ENCODE data around the gene STRA6.

STRA6 gene

GRCh38 chr15:74207652-74208440 is 5.3 kb upstream of the STRA6 start:
- no peak for DNase-seq

- no peak for DNase-seq
Observed at GRCh38 chr15:74206801-74207281, 4.3 kb upstream of the STRA6 start.

- DNase-seq = no peak
Observed at GRCh38 chr15:74205582-74205947, 3.0 kb upstream of the STRA6 start.

DNA sequence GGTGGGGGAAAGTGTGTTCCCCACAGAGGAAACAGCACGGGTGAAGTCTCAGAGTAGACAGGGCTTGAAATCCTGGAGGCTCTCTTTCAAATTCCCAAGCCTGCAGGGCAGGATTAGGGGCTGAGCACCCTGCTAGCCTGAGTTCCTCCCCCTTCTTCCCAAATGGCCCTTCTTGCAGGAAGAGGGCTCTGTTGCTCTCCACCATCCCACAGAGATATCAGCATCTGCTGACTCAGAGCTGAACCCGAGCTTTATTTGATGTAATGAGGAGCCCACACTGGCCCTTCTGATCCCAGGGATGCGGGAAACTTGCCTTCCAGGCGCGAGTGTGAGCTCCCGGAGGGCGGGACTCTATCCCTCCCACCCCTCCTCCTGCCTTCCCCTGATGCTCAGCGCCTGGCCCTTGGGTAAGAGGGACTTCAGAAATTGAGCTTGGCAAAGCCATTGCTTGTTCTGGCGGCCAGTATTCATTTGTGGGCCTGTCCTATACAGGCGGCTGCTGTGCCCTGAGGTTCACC is 1.4 kb upstream of the STRA6 start:
- no peak for DNase-seq

DNA sequence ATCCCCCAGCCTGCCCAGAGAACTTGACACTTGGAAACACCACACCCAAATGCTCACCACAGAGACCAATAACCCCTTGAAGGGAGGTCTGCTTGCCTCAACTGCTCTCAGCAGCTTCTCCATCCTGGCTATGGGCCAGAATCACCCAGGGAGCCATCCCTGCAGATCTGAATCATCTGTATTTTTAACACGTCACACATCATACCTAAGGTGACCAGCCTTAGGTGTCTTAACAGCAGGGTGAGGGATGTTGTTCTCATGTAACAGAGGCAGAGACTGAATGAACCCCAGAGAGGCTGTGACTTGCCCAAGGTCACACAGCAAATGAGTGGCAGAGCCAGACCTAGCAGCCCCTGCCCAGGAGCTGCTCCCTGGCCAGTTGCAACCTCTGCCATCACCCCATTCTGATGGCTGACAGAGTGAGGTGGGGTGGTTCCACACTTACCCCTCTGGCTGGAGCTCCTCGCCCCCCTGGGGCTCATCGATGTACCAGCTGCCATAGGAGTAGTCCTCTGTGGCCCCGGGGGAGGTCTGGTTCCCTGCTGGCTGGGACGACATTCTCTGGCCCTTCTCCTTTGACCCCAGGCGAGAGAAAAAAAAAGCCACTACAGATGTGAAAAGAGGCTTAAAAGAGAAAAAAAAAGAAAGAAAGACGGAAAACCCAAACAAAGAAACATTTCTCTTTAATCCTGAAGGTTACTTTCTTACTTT is 722 bp downstream of the STRA6 start:
- no peak for DNase-seq

DNA sequence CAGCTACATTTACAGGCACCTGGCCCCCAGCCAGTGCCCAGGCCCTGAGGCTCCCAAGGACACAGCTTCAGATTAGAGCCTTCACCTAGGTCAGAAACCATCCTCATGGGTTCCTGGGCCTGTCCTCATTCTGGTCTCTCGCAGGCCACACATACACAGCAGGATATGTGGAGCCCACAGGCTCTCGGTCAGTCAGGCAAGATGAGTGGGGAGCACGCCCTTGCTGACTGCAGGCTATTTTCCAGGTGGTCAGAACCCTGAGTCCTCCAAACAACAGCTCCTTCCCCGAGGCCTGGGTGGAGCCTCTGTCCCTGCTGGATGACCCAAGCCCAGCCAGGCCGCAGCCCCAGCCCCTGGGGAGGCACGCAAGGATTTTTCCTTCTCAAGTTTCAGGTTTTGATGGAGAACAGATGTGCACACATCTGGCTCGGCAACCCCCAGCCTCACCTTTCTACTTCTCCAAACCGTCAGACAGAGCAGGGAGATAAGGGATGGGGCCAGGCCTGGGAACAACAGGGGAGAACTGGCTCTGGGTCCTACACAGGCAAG is 1.6 kb downstream of the STRA6 start:
- DNase-seq = no peak

DNA sequence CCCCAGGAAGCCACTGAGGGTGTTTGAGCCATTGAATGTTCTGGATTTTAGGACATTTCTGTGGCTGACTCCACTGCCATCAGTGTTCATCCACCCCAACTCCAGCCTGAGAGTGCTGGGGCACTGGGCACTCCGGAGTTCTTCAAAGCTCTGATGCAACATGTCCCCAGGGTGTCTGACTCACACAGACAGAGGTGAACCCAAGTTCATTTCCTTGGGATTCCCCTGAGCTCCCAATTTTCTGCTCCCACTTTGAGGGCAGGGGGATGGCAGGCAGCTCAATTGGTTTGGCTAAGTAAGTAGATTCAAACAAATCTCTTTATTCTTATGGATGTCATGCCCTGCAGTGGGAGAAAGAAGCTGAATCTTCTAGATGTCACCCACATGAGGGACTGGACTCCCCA is 2.2 kb downstream of the STRA6 start:
- DNase-seq = no peak

GRCh38 chr15:74199297-74199652 is 3.3 kb downstream of the STRA6 start:
- no peak for DNase-seq

DNA sequence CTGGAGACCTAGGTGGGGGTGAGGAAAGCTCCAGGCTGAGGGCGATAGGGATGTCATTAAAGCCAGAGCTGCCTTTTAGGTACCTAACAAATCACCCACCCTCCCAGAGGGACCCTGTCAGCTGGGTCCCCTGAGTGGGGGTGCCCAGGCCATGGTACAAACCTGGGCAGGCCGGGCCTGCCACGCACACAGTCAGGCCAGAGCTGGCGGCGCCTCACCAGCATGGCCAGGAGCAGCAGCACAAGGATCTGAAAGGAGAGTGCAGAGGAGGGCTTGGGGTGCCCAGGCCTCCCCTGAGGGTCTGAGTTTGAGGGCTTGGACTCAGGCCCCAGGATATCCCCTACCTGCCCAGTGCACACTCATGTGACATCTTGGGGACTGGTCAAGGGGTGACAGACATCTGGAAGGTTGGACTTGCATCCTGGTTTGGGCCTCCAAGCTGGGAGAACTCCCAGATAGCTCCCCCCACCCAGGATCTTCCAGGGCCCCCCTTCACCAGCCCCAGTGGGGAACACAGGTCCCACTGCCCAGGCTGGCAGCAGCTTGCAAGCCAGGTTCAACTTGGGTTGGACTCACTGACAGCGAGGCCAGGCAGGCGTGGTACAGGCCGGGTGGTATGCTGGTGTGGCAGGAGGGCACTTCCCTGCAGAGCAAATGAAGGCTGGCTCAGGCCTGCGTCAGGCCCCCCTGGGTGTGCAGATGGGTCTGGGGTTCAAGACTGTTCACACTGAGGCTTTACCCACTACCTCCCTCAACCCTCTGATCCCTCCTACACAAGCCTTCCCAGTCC is 5.2 kb downstream of the STRA6 start:
- no peak for DNase-seq

DNA sequence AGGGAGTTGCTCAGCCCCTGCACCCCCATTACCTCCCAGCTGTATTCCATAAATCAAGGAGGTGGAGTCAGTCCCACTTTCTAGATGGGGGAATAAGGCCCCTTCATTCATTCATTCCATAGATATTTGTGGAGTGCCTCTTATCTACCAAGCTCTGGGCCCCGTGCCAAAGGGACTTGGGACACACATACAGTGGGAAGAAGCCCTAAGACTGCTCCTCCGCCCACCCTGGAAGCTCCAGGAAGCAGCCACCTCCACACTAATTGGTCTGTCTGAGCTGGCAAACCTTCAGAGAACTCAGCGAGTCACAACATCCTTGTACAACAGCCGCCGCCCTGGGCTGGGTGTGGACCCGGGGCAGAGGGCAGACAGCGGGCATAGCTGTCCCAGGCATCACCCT is 6.4 kb downstream of the STRA6 start:
- DNase-seq = no peak

- no peak for DNase-seq
Observed at GRCh38 chr15:74194572-74195559, 7.7 kb downstream of the STRA6 start.

GRCh38 chr15:74193905-74194304 is 8.7 kb downstream of the STRA6 start:
- DNase-seq = no peak

- no peak for DNase-seq
Observed at GRCh38 chr15:74193299-74193718, 9.3 kb downstream of the STRA6 start.

DNA sequence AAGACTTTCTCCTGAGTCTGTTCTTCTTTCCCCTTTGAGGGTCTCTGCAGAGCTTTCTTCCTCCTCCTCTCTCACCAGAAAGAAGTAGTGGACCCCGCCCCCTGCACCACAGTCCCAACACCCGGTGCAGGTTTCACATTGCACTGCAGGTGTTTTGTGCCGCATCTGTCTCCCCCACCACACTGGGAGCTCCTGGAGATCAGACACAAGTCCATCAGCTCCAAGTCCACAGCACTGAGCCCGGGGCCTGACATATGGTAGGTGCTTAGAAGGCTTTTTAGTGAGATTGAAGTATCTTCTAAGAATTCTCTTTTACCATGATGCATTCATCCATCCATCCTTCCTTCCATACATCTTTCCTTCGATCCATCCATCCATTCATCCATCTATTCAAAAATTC is 9.8 kb downstream of the STRA6 start:
- no peak for DNase-seq

- DNase-seq = no peak
Observed at GRCh38 chr15:74191798-74192197, 10.8 kb downstream of the STRA6 start.

GRCh38 chr15:74188216-74188615 is 14.4 kb downstream of the STRA6 start:
- DNase-seq = no peak

- no peak for DNase-seq
Observed at GRCh38 chr15:74185710-74186348, 16.8 kb downstream of the STRA6 start.

- DNase-seq = no peak
Observed at GRCh38 chr15:74184582-74185091, 17.9 kb downstream of the STRA6 start.

DNA sequence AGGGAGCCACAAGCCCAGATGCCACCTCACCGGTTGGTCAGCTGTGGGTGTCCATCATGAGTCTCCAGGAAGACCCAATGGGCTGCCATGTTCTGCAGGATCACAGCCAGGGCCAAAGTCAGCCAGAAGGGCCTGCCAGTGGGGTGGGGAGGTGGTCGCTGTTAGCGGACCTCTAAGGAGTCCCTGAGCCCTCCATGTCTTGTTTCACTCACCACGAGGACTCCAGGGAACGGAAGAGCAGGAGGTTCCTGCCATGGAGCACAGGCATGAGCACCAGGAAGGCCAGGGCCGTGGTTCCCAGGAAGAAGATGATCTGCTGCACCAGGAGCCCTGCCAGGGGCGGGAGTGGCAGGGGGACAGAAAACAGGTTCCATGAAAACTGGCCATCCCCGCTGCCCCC is 20.5 kb downstream of the STRA6 start:
- no peak for DNase-seq

- DNase-seq = no peak
Observed at GRCh38 chr15:74180881-74181602, 21.5 kb downstream of the STRA6 start.
